SK-N-SH (cell line): ENCODE measurements around the gene SDK1. TPM values are rescaled to one million over a fixed set of nuclear protein-coding genes. Genes with fewer than 3 reads are reported as not detected.

Source experiments
- CTCF ChIA-PET: fragments of 300-600, 350-600 bp; formaldehyde crosslinking; extraction: SDS; loops from one replicate; lab custom pipeline; 2021; lab: Yijun Ruan, JAX
- POLR2A ChIA-PET: fragments of 350-600 bp; sonication (Branson Sonifier 250); formaldehyde crosslinking; extraction: SDS; loops from one replicate; lab custom pipeline; 2020; ENCODE audit warnings: antibody characterized with exemption, inconsistent platforms; lab: Yijun Ruan, JAX
- DNase-seq: peaks from one replicate; pipeline ENCODE4 v3.0.0; 2012
- H2AFZ ChIP-seq: fragments of 200-600 bp; sonication (generic); 2 replicates; pipeline ENCODE4 v1.8.1; 2016; ENCODE audit warnings: antibody characterized with exemption, mild to moderate bottlenecking, low read depth
- H3F3A ChIP-seq: fragments of 200-600 bp; sonication (generic); replicated peaks from 2 replicates; pipeline ENCODE3; 2016; ENCODE audit warnings: antibody characterized with exemption, mild to moderate bottlenecking; ENCODE audit not compliant: insufficient read depth
- H3K27ac ChIP-seq, 2 experiments: fragments of 200-500 bp in 1 of 2; fragments of 200-600 bp in 1 of 2; sonication (Bioruptor generic) in 1 of 2; sonication (generic), shearing (Covaris generic) in 1 of 2; 2 replicates each; pipeline versions ENCODE4 v1.5.1 to v1.6.1; 2014 to 2016; ENCODE audit warnings: low read depth in 2 of 2, inconsistent platforms in 1 of 2, low read length in 1 of 2, mild to moderate bottlenecking in 1 of 2, mixed read lengths in 1 of 2
- H3K27me3 ChIP-seq: fragments of 200-600 bp; sonication (generic), shearing (Covaris generic); 2 replicates; pipeline ENCODE4 v1.6.1; 2016; ENCODE audit warnings: mixed run types; ENCODE audit not compliant: insufficient read depth
- H3K36me3 ChIP-seq, 2 experiments: fragments of 200-500 bp in 1 of 2; fragments of 200-600 bp in 1 of 2; sonication (Bioruptor generic) in 1 of 2; sonication (generic) in 1 of 2; replicated peaks in 1 of 2; 2 replicates each; pipeline versions ENCODE3 to v1.5.1; 2014 to 2016; ENCODE audit warnings: low read length in 1 of 2, mild to moderate bottlenecking in 1 of 2; ENCODE audit not compliant: insufficient read depth in 2 of 2, control insufficient read depth in 1 of 2
- H3K4me1 ChIP-seq, 2 experiments: fragments of 200-500 bp in 1 of 2; fragments of 200-600 bp in 1 of 2; sonication (Bioruptor generic) in 1 of 2; sonication (generic), shearing (Covaris generic) in 1 of 2; 2 replicates each; pipeline versions ENCODE4 v1.5.1 to v1.6.1; 2014 to 2016; ENCODE audit warnings: low read depth in 1 of 2, low read length in 1 of 2, mixed run types in 1 of 2; ENCODE audit not compliant: insufficient read depth in 2 of 2, control insufficient read depth in 1 of 2
- H3K4me2 ChIP-seq: fragments of 200-600 bp; sonication (generic), shearing (Covaris generic); 2 replicates; pipeline ENCODE4 v1.6.1; 2017; ENCODE audit warnings: mixed run types
- H3K4me3 ChIP-seq, 2 experiments: fragments of 200-500 bp in 1 of 2; fragments of 200-600 bp in 1 of 2; sonication (Bioruptor generic) in 1 of 2; sonication (generic), shearing (Covaris generic) in 1 of 2; 2 replicates each; pipeline versions ENCODE4 v1.5.1 to v1.8.1; 2014 to 2016; ENCODE audit warnings: low read depth in 2 of 2, inconsistent platforms in 1 of 2, low read length in 1 of 2, mild to moderate bottlenecking in 1 of 2, mixed read lengths in 1 of 2, moderate library complexity in 1 of 2
- H3K79me2 ChIP-seq: fragments of 200-600 bp; sonication (generic); 2 replicates; pipeline ENCODE4 v1.8.1; 2017; ENCODE audit warnings: mild to moderate bottlenecking; ENCODE audit not compliant: insufficient read depth
- H3K9ac ChIP-seq: fragments of 200-600 bp; sonication (generic); 2 replicates; pipeline ENCODE4 v1.6.1; 2017; ENCODE audit warnings: mixed run types
- H3K9me2 ChIP-seq: fragments of 200-600 bp; sonication (generic); 2 replicates; pipeline ENCODE4 v1.6.1; 2017; ENCODE audit warnings: mixed run types
- H3K9me3 ChIP-seq: fragments of 200-600 bp; sonication (generic); 2 replicates; pipeline ENCODE4 v1.6.1; 2017; ENCODE audit warnings: mixed run types, mild to moderate bottlenecking, moderate library complexity
- H4K20me1 ChIP-seq: fragments of 200-600 bp; sonication (generic); 2 replicates; pipeline ENCODE4 v1.6.1; 2017; ENCODE audit warnings: mild to moderate bottlenecking, mixed run types; ENCODE audit not compliant: insufficient read depth
- CHD2 ChIP-seq: fragments of 150-350 bp; IDR thresholded peaks from 2 replicates; pipeline ENCODE4 v1.6.1; 2018; ENCODE audit warnings: low read length; ENCODE audit not compliant: partially characterized antibody
- EP300 ChIP-seq, 2 experiments: IDR thresholded peaks; 2 replicates each; pipeline versions ENCODE4 v1.4.0 to v1.6.1; 2012; ENCODE audit warnings: borderline replicate concordance in 1 of 2, low read depth in 1 of 2, low read length in 1 of 2
- FOSL2 ChIP-seq: IDR thresholded peaks from 2 replicates; pipeline ENCODE4 v1.4.0; 2012; ENCODE audit warnings: low read depth, mild to moderate bottlenecking, moderate library complexity, borderline replicate concordance
- FOXJ3 ChIP-seq: sonication (generic); formaldehyde crosslinking; IDR thresholded peaks from 2 replicates; pipeline ENCODE4 v1.5.1; 2020; ENCODE audit warnings: mild to moderate bottlenecking, missing genetic modification reagents
- FOXM1 ChIP-seq: IDR thresholded peaks from 2 replicates; pipeline ENCODE4 v1.4.0; 2012; ENCODE audit warnings: low read depth, mild to moderate bottlenecking
- GATA2 ChIP-seq: sonication (generic); formaldehyde crosslinking; IDR thresholded peaks from 2 replicates; pipeline ENCODE4 v1.5.0; 2020; ENCODE audit warnings: mild to moderate bottlenecking, missing genetic modification reagents
- JUND ChIP-seq: IDR thresholded peaks from 2 replicates; pipeline ENCODE4 v1.4.0; 2012
- MXI1 ChIP-seq: IDR thresholded peaks from 2 replicates; pipeline ENCODE4 v1.6.1; 2012; ENCODE audit warnings: mild to moderate bottlenecking, low read depth, low read length, improper control_type of control experiment
- NFIC ChIP-seq: IDR thresholded peaks from 2 replicates; pipeline ENCODE4 v1.4.0; 2012; ENCODE audit warnings: borderline replicate concordance
- POLR2AphosphoS5 ChIP-seq: IDR thresholded peaks from 2 replicates; pipeline ENCODE4 v1.6.1; 2012; ENCODE audit warnings: low read depth, low read length
- RAD21 ChIP-seq: IDR thresholded peaks from 2 replicates; pipeline ENCODE4 v1.6.1; 2012; ENCODE audit warnings: mild to moderate bottlenecking, low read length
- RCOR1 ChIP-seq: fragments of 150-350 bp; IDR thresholded peaks from 2 replicates; pipeline ENCODE4 v1.6.1; 2017; ENCODE audit warnings: antibody characterized with exemption, low read length
- SMC3 ChIP-seq: IDR thresholded peaks from 2 replicates; pipeline ENCODE4 v1.6.1; 2012; ENCODE audit warnings: low read depth, low read length, improper control_type of control experiment
- TAF1 ChIP-seq: IDR thresholded peaks from 2 replicates; pipeline ENCODE4 v1.6.1; 2012; ENCODE audit warnings: low read depth, mild to moderate bottlenecking, low read length, moderate library complexity, borderline replicate concordance
- TCF12 ChIP-seq: IDR thresholded peaks from 2 replicates; pipeline ENCODE4 v1.4.0; 2012
- TEAD4 ChIP-seq: IDR thresholded peaks from 2 replicates; pipeline ENCODE4 v1.4.0; 2012; ENCODE audit warnings: mild to moderate bottlenecking, borderline replicate concordance; ENCODE audit not compliant: insufficient read depth
- WGBS: methylation state at CpG from one replicate; pipeline ENCODE4 v1.1.6; 2017; ENCODE audit warnings: low lambda C conversion rate; 5-methylcytosine and 5-hydroxymethylcytosine counted together
- polyA plus RNA-seq, 3 experiments: library from polyadenylated mRNA; depleted of rRNA; stranded (reverse); fragments of >200 nt; gene quantifications; 2 replicates each; pipeline ENCODE4 v1.2.3, GENCODE V29; 2012
- TF ChIP-seq, protein P1 (sequence below): fragments of 150-350 bp; IDR thresholded peaks from 2 replicates; pipeline ENCODE4 v1.6.1; 2016; ENCODE audit warnings: mild to moderate bottlenecking, low read depth, low read length
- TF ChIP-seq, protein P2 (sequence below): IDR thresholded peaks from 2 replicates; pipeline ENCODE4; 2012
- TF ChIP-seq, protein P3 (sequence below): IDR thresholded peaks from 2 replicates; pipeline ENCODE4 v1.6.1; 2012; ENCODE audit warnings: mild to moderate bottlenecking, low read depth, low read length, moderate library complexity

The SDK1 gene
- polyA plus RNA-seq, 1 of the 3 experiments (the other 2 are of a cell fraction) = 1.2 TPM

DNA sequence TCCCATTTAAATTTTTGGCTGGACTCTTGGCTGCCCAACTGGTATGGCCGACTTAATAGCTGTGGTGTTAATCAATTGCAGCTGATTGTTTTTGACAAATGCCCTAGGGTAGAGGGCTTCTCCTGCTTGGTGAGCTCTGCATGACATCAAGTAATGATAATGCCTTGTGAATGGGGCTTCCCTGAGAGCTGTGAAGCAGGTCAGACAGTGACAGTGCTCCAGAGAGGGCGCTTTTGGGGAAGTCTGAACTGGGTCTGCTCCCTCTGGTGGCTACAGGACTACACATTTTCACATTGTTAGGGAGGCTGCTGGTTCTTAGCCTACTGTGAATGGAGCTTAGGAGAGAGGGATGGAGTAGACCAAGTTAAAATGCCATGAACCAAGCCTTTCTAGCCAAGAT, 98.8 kb downstream of the SDK1 start (continued):
- TF ChIP-seq, protein P1, sequence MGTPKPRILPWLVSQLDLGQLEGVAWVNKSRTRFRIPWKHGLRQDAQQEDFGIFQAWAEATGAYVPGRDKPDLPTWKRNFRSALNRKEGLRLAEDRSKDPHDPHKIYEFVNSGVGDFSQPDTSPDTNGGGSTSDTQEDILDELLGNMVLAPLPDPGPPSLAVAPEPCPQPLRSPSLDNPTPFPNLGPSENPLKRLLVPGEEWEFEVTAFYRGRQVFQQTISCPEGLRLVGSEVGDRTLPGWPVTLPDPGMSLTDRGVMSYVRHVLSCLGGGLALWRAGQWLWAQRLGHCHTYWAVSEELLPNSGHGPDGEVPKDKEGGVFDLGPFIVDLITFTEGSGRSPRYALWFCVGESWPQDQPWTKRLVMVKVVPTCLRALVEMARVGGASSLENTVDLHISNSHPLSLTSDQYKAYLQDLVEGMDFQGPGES = no peak

DNA sequence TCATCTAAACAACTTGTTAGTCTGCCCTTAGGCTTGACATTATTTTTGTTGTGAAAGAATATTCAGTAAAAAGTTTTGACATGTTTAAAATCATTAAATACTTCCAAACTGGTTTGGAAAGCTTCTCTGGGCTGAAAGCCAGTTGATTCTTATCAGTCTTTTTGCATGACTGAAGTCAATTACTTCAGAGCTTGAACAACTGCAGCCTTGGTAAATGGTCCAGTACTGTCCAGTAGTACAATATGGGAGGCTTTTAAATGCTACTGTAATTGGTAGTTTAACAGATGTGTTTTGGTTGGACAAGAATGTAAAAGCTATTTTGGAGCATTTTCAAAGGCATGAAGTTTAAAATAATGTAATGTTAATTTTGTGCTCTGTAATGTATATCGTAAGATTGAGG, 103.4 kb downstream of the SDK1 start:
- Histone ChIP-seq H4K20me1 (no peaks in the 10 kb centered on the region), H3K4me2 (no peak overlapping the region), H3F3A (no peaks in the 10 kb centered on the region)
- CTCF ChIA-PET = interaction anchor here (0.9 to 3.0 kb wide), 8 partner anchors 10 to 357 kb away, joined by 3 to 12 read pairs (median 4); no protein-coding TSS in a partner anchor
- peak; percentile 9 to 91; a peak in 3 of 4 replicates for TF ChIP-seq EP300 (IDR thresholded peaks at IDR 0.05; ENCODE audit: borderline replicate concordance in 1 of 2, low read depth in 1 of 2, low read length in 1 of 2)
- no peak for TF ChIP-seq TAF1
- TF ChIP-seq SMC3 = no peak
- peak; percentile 73; the same call in 1 of the 2 replicates for TF ChIP-seq FOXJ3 (CRISPR knock-in tag)
- TF ChIP-seq POLR2AphosphoS5 = peak; percentile 46; the same call in 1 of the 2 replicates
- TF ChIP-seq FOXM1 = no peak
- TF ChIP-seq JUND = peak; percentile 38
- peak; percentile 54; the same call in 1 of the 2 replicates for TF ChIP-seq TEAD4
- 0 out of 2 replicates have a peak, but pooled peaks have one; percentile 4 for TF ChIP-seq FOSL2
- TF ChIP-seq, protein P2, sequence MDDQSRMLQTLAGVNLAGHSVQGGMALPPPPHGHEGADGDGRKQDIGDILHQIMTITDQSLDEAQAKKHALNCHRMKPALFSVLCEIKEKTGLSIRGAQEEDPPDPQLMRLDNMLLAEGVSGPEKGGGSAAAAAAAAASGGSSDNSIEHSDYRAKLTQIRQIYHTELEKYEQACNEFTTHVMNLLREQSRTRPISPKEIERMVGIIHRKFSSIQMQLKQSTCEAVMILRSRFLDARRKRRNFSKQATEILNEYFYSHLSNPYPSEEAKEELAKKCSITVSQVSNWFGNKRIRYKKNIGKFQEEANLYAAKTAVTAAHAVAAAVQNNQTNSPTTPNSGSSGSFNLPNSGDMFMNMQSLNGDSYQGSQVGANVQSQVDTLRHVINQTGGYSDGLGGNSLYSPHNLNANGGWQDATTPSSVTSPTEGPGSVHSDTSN = peak; percentile 68
- peak; percentile 77 for TF ChIP-seq NFIC
- TF ChIP-seq RCOR1 = peak; percentile 99
- peak; percentile 97 for TF ChIP-seq GATA2 (CRISPR knock-in tag)
- TF ChIP-seq TCF12 = peak; percentile 86
- peak; percentile 83 for TF ChIP-seq CHD2
- TF ChIP-seq, protein P3, sequence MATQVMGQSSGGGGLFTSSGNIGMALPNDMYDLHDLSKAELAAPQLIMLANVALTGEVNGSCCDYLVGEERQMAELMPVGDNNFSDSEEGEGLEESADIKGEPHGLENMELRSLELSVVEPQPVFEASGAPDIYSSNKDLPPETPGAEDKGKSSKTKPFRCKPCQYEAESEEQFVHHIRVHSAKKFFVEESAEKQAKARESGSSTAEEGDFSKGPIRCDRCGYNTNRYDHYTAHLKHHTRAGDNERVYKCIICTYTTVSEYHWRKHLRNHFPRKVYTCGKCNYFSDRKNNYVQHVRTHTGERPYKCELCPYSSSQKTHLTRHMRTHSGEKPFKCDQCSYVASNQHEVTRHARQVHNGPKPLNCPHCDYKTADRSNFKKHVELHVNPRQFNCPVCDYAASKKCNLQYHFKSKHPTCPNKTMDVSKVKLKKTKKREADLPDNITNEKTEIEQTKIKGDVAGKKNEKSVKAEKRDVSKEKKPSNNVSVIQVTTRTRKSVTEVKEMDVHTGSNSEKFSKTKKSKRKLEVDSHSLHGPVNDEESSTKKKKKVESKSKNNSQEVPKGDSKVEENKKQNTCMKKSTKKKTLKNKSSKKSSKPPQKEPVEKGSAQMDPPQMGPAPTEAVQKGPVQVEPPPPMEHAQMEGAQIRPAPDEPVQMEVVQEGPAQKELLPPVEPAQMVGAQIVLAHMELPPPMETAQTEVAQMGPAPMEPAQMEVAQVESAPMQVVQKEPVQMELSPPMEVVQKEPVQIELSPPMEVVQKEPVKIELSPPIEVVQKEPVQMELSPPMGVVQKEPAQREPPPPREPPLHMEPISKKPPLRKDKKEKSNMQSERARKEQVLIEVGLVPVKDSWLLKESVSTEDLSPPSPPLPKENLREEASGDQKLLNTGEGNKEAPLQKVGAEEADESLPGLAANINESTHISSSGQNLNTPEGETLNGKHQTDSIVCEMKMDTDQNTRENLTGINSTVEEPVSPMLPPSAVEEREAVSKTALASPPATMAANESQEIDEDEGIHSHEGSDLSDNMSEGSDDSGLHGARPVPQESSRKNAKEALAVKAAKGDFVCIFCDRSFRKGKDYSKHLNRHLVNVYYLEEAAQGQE = no peak
- TF ChIP-seq MXI1 = peak; percentile 37; the same call in 1 of the 2 replicates
- TF ChIP-seq RAD21 = peak; percentile 38
- TF ChIP-seq, all 33 proteins: peak for 14
- Histone ChIP-seq H3K9me2 (no peaks in the 10 kb centered on the region), H3K4me3 (no peak overlapping the region), H3K4me1 (peaks cover 0 to 27% of the 10 kb centered on the region in 2 experiments; a peak in 3 of 4 replicates), H2AFZ (no peak overlapping the region), H3K27me3 (no peaks in the 10 kb centered on the region), H3K79me2 (no peaks in the 10 kb centered on the region), H3K9ac (no peak overlapping the region), H3K36me3 (no peaks in the 10 kb centered on the region), H3K27ac (peak overlapping the region in 1 of 2 experiments; percentile 90; a peak in 2 of 4 replicates), H3K9me3 (no peaks in the 10 kb centered on the region)
- DNase-seq = peak; percentile 67
- WGBS = 20% methylated on average over 1 of the region's 1 CpG
- POLR2A ChIA-PET = no interaction called here
